GM12891 (cell line): ENCODE data around the gene OCEL1.

Source experiments
- DNase-seq: peaks from one replicate; pipeline ENCODE4 v3.0.0; 2011; ENCODE audit warnings: low spot score; ENCODE audit not compliant: insufficient read length
- FAIRE-seq: peaks from 2 replicates; lab custom pipeline; 2011; peaks lifted over from hg19 to GRCh38; lab: Jason Lieb, UNC
- PAX5 ChIP-seq: IDR thresholded peaks from 2 replicates; pipeline ENCODE4 v1.6.1; 2011; ENCODE audit warnings: low read length, moderate library complexity, mild to moderate bottlenecking; ENCODE audit not compliant: insufficient read depth, severe bottlenecking
- POLR2A ChIP-seq: IDR thresholded peaks from 2 replicates; pipeline ENCODE4 v1.6.1; 2011; ENCODE audit warnings: low read depth, low read length, control low read depth
- POLR2AphosphoS5 ChIP-seq: IDR thresholded peaks from 2 replicates; pipeline ENCODE4 v1.6.1; 2011; ENCODE audit warnings: low read depth, low read length, control low read depth
- POU2F2 ChIP-seq: IDR thresholded peaks from 2 replicates; pipeline ENCODE4 v1.6.1; 2011; ENCODE audit warnings: low read depth, mild to moderate bottlenecking, control low read depth, low read length, moderate library complexity
- SPI1 ChIP-seq: IDR thresholded peaks from 2 replicates; pipeline ENCODE4 v1.6.1; 2011; ENCODE audit warnings: low read depth, low read length, control low read depth
- TAF1 ChIP-seq: IDR thresholded peaks from 2 replicates; pipeline ENCODE4 v1.6.1; 2011; ENCODE audit warnings: low read depth, low read length, control low read depth

OCEL1 gene

DNA sequence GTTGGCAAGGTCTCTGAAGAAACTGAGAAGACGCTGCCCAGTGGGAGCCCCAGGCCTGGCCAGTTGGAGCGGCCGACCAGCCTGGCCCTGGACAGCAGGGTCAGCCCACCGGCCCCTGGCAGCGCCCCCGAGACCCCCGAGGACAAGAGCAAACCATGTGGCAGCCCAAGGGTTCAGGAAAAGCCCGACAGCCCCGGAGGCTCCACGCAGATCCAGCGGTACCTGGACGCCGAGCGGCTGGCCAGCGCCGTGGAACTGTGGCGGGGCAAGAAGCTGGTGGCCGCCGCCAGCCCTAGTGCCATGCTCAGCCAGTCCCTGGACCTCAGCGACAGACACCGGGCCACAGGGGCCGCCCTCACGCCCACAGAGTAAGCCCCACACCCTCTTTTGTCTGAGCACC, 30.9 kb upstream of the OCEL1 start:
- FAIRE-seq: no peak
- TF ChIP-seq POLR2AphosphoS5: no peak
- no peak for TF ChIP-seq PAX5
- no peak for TF ChIP-seq SPI1
- no peak for TF ChIP-seq TAF1
- no peak for TF ChIP-seq POLR2A
- no peak for TF ChIP-seq POU2F2
- no peak for DNase-seq

DNA sequence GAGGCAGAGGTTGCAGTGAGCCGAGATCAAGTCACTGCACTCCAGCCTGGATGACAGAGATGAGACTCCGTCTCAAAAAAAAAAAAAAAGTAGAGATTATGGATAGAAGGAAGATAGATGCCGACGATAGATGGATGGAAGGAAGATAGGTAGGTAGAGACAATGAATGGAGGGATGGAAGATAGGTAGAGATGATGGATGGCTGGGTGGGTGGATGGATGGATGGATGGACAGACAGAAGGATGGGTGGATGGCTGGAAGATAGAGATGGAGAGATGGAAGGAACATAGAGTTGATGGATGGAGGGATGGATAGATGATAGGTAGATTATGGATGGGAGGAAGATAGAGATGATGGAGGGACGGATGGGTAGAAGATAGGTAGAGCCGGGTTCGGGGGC, 29.4 kb upstream of the OCEL1 start:
- no peak for TF ChIP-seq POLR2AphosphoS5
- no peak for TF ChIP-seq PAX5
- TF ChIP-seq SPI1: no peak
- TF ChIP-seq TAF1: no peak
- no peak for TF ChIP-seq POLR2A
- no peak for TF ChIP-seq POU2F2
- DNase-seq (no peak), FAIRE-seq (no peak)

DNA sequence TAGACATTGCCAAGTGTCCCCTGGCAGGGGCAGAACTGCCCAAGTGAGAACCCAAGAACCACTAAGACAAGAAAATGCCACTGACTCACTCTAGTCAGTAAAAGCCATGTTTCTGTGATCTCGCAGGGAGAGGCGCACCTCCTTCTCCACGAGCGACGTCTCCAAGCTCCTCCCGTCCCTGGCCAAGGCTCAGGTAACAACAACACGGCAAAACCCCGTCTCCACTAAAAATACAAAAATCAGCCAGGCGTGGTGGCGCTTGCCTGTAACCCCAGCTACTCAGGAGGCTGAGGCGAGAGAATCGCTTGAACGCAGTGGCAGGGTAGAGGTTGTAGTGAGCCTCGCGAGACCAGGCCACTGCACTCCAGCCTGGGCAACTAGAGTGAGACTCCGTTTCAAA, 28.4 kb upstream of the OCEL1 start:
- DNase-seq: no peak
- TF ChIP-seq PAX5 (no peak), SPI1 (no peak), POLR2A (no peak), POU2F2 (no peak), TAF1 (no peak), POLR2AphosphoS5 (no peak)
- FAIRE-seq: no peak

DNA sequence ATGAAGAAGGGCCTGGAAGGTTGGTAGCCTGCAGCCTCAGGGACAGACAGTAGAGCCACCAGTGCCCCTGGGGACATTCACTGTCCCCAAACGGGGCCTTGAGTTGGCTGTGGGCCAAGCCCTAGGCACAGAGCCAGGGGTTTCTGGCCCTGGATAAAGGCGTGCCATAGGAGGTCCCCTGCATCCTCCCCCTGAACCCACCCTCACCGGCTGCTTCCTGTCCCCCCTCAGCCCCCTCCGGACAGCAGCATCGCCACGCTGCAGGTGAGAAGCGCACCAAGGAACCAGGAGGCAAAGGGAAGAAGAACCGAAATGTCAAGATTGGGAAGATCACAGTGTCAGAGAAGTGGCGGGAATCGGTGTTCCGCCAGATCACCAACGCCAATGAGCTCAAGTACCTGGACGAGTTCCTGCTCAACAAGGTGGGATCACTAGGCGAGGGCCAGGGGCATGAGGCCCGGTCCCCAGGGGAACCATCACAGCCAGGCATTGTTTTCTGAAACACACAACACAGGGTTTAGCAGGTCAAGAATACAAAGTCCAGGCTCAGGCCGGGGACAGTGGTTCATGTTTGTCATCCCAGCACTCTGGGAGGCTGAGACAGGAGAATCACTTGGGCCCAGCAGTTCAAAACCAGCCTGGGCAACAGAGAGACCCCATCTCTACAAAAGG, 25.5 kb upstream of the OCEL1 start:
- TF ChIP-seq SPI1: no peak
- TF ChIP-seq TAF1: no peak
- TF ChIP-seq POU2F2: no peak
- no peak for FAIRE-seq
- no peak for DNase-seq

DNA sequence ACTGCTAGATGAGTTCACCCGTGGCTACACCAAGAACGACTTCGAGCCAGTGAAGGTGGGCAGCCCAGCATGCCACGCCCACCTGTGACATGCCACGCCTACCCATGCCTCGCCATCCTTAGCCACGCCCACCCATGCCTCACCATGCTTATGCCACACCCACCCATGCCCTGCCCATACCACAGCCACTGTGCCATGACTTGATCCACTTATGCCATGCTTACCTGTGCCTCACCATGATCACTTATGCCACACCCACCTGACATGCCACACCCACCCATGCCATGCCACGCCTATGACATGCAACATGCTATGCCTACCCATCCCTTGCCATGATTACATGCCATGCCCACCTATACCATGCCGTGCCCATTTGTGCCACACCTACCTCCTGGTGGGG, 23.8 kb upstream of the OCEL1 start:
- no peak for DNase-seq
- peak; percentile 31; the same call in 1 of the 2 replicates for TF ChIP-seq POLR2A
- no peak for TF ChIP-seq POU2F2
- peak; percentile 61 for FAIRE-seq

DNA sequence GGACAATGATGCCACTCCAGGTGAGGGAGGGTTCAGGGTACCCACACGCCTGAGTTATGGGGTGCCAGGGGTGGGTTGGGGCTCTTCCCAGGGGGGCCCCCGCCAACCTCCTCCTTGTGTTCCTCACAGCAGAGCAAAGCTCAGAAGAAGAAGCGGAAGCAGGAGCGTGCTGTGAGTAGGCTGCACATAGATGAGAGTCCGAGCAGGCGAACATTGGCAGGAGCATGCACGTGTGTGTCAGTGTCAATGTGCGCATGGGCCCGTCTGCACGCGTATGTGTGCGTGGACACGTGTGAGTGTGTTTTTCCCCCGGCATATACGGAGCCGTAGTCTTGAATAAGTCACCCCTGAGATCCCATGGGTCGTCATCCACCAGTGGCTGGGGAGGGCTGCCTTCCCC, 23.3 kb upstream of the OCEL1 start:
- no peak for FAIRE-seq
- TF ChIP-seq SPI1 (no peak), POU2F2 (no peak), PAX5 (no peak)
- DNase-seq: no peak

DNA sequence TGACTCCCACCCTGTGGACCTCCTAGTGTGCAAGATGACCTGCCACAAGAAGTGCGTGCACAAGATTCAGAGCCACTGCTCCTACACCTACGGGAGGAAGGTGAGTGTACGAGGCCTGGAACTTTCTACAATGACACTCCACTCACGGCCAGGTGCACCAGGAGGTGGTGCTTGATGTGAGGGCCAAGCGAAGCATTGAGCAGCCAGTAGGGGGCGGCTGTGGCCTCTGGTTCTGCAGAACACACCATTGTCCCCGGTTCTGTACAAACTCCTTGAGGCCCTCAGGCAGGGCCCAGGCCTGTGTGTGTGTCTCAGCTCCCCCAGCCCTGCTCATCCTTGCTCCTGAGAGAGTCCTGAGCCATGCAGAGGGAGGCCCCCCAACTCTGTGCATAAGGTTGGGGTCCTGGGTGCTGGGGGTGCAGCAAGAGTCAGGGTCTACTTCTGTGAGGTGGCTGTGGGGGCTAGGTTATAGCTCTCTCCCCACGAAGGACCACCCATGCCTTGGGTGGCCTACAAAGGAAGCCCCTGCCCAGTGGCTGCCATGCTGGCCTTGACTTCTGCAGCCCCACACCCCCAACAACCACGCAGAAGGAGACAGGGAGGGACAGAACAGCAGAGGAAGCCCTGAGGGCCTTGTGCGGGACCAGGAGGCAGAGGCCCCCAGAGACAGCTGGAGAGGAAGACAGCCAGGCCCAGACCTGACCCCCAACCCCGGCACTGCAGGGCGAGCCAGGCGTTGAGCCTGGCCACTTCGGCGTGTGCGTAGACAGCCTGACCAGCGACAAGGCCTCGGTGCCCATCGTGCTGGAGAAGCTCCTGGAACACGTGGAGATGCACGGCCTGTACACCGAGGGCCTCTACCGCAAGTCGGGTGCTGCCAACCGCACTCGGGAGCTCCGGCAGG, 20.5 kb upstream of the OCEL1 start:
- FAIRE-seq (peak; percentile 33), DNase-seq (peak; percentile 67)
- TF ChIP-seq TAF1 (no peak), POLR2AphosphoS5 (0 out of 2 replicates have a peak, but pooled peaks have one; percentile 26), POLR2A (peak; percentile 39; the same call in 1 of the 2 replicates), PAX5 (no peak), POU2F2 (no peak), SPI1 (no peak)

DNA sequence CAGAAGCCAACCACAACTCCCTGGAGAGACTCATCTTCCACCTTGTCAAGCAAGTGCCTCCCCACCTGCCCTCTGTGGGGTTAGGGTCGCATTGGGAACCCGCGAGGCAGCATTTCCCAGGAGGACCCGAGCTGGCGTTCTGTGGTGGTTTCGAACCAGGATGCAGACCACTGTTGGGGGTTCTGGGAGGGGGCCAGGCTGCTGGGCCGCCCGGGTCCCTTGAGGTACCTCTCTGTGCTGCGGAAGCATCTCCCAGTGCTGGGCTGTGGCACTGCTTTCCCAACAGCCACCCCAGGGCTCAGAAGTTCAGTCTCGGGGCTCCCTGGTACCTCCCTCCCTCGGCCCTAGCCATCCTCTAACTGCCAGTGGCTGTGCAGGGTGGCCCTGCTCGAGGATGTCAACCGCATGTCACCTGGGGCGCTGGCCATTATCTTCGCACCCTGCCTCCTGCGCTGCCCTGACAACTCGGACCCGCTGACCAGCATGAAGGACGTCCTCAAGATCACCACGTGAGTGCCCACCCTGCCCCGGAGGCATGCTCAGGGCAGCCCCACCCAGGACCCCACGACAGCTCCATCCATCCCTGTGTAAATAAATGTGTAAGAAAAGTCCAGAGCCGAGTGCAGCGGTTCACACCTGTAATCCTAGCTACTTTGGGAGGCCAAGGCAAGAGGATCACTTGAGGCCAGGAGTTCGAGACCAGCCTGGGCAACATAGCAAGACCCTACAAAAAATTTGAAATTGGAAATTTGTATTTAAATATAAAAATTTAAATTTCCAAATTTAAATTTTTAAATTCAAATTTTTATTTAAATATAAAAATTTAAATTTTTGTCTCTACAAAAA, 19.1 kb upstream of the OCEL1 start:
- FAIRE-seq (no peak), DNase-seq (no peak)
- no peak for TF ChIP-seq POLR2A
- TF ChIP-seq SPI1: no peak
- TF ChIP-seq POU2F2: no peak
- TF ChIP-seq PAX5: no peak
- no peak for TF ChIP-seq POLR2AphosphoS5
- no peak for TF ChIP-seq TAF1

DNA sequence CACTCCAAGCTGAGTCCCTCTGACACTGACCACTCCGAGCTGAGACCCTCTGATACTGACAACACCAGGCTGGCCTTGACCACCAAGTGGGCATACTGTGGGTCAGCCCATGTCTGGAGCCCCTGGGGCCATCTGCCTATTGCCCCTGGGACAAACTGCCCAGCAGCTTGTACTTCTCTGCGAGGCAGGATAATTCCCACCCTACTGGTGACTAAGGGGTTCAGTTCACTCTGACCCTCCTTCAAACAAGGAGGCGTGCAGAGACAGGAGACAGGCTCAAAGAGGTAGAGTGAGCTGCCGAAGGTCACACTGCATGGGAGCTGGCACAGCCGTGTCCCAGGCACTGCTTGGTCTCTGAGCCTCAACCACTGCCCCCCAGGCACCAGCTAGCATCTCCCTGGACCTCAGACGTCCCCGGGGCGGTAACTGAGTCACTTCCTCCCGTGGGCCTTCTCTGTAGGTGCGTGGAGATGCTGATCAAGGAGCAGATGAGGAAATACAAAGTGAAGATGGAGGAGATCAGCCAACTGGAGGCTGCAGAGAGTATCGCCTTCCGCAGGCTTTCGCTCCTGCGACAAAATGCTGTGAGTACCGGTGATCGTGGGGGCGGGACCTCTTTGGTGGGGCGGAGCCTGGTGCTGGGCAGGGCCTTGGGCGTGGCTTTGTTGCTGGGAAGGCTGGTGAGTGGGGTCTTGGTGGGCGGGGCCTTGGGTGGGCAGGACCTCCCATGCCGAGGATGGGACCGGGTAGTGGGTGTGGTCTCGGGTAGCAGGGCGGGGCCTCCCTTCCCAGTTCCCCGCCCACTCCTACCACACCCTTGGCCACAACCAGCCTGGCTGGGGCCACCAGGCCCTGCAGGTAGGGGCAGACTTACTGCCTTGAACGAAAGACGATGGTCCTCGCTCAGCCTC, 16.6 kb upstream of the OCEL1 start:
- peak; percentile 80 for FAIRE-seq
- peak; percentile 73 for DNase-seq
- TF ChIP-seq PAX5 (no peak), TAF1 (no peak), SPI1 (no peak), POLR2A (no peak), POU2F2 (no peak), POLR2AphosphoS5 (0 out of 2 replicates have a peak, but pooled peaks have one; percentile 14)
